GM12892 (cell line): Measurements from ENCODE around the gene NFKBIZ.

Source experiments
- POLR2A ChIP-seq: IDR thresholded peaks from 2 replicates; pipeline ENCODE4 v1.6.1; 2011; ENCODE audit warnings: low read depth, low read length, control low read depth
- POLR2AphosphoS5 ChIP-seq: IDR thresholded peaks from 2 replicates; pipeline ENCODE4 v1.6.1; 2011; ENCODE audit warnings: low read depth, low read length, control low read depth
- TAF1 ChIP-seq: IDR thresholded peaks from 2 replicates; pipeline ENCODE4 v1.6.1; 2011; ENCODE audit warnings: low read depth, mild to moderate bottlenecking, control low read depth, low read length, borderline replicate concordance

DNA sequence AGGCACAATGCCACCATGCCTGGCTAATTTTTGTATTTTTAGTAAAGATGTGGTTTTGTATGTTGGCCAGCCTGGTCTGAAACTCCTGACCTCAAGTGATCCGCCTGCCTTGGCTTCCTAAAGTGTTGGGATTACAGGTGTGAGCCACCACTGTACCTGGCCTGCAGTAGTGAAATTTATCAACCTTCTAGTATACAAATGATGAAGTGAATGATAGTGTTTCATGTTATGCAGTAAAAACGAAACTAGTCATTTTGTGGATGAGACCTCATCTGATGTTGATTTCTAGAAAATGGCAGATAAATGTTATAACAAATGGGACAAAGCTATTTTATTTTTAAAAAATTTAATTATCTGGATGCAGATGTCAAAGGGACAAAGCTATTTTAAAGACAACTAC lies 37.4 kb upstream of the NFKBIZ start:
- TF ChIP-seq POLR2AphosphoS5: no peak
- no peak for TF ChIP-seq POLR2A
- TF ChIP-seq TAF1: no peak
